CD1c-positive myeloid dendritic cell (primary cell): ENCODE results near the gene CALD1.

Experiments
- DNase-seq: peaks from one replicate; pipeline ENCODE4 v3.0.0-alpha.2; 2016; ENCODE audit errors: extremely low spot score

CALD1 gene

GRCh38 chr7:134927076-134927475 lies 147.6 kb downstream of the CALD1 start:
- no peak for DNase-seq

GRCh38 chr7:134927723-134928122 lies 148.3 kb downstream of the CALD1 start:
- no peak for DNase-seq

GRCh38 chr7:134928554-134928953 lies 149.1 kb downstream of the CALD1 start:
- DNase-seq = no peak

- DNase-seq = no peak
Measured at GRCh38 chr7:134931487-134931886, 152.1 kb downstream of the CALD1 start.

GRCh38 chr7:134932707-134933370 lies 153.4 kb downstream of the CALD1 start:
- no peak for DNase-seq

GRCh38 chr7:134933460-134934068 lies 154.1 kb downstream of the CALD1 start:
- DNase-seq = no peak

- no peak for DNase-seq
Measured at GRCh38 chr7:134935701-134936100, 156.3 kb downstream of the CALD1 start.

- no peak for DNase-seq
Measured at GRCh38 chr7:134936893-134937510, 157.6 kb downstream of the CALD1 start.

- DNase-seq = no peak
Measured at GRCh38 chr7:134938141-134938540, 158.7 kb downstream of the CALD1 start.

- no peak for DNase-seq
Measured at GRCh38 chr7:134939136-134939535, 159.7 kb downstream of the CALD1 start.

- no peak for DNase-seq
Measured at GRCh38 chr7:134940729-134941128, 161.3 kb downstream of the CALD1 start.

GRCh38 chr7:134941185-134941900 lies 161.9 kb downstream of the CALD1 start:
- no peak for DNase-seq

GRCh38 chr7:134941952-134942351 lies 162.5 kb downstream of the CALD1 start:
- DNase-seq = no peak

GRCh38 chr7:134942690-134943466 lies 163.4 kb downstream of the CALD1 start:
- no peak for DNase-seq

GRCh38 chr7:134943785-134944400 lies 164.5 kb downstream of the CALD1 start:
- DNase-seq = peak; percentile 40

- no peak for DNase-seq
Measured at GRCh38 chr7:134945691-134946090, 166.3 kb downstream of the CALD1 start.

GRCh38 chr7:134946260-134946659 lies 166.8 kb downstream of the CALD1 start:
- peak; percentile 16 for DNase-seq

GRCh38 chr7:134947329-134947728 lies 167.9 kb downstream of the CALD1 start:
- DNase-seq = no peak

- DNase-seq = no peak
Measured at GRCh38 chr7:134947831-134948230, 168.4 kb downstream of the CALD1 start.

GRCh38 chr7:134948246-134948645 lies 168.8 kb downstream of the CALD1 start:
- no peak for DNase-seq

GRCh38 chr7:134948736-134949135 lies 169.3 kb downstream of the CALD1 start:
- DNase-seq = no peak
